HEK293 (cell line): ENCODE measurements around the gene SRP14.
A peak's percentile ranks its signal among the peaks of the same experiment; 100 is the strongest.

Source experiments
- CTCF ChIA-PET: fragments of 350-600 bp; formaldehyde crosslinking; extraction: SDS; loops from one replicate; lab custom pipeline; 2021; ENCODE audit warnings: antibody characterized with exemption; lab: Yijun Ruan, JAX
- POLR2A ChIA-PET: fragments of 300-600 bp; formaldehyde crosslinking; extraction: SDS; loops from one replicate; lab custom pipeline; 2020; ENCODE audit warnings: antibody characterized with exemption, inconsistent platforms; lab: Yijun Ruan, JAX
- H3K27ac ChIP-seq: fragments of 200-500 bp; sonication (Bioruptor generic); 2 replicates; pipeline ENCODE4 v1.5.1; 2014; ENCODE audit warnings: low read depth, low read length, control low read depth, inconsistent platforms; ENCODE audit errors: extremely low read depth
- H3K36me3 ChIP-seq, 2 experiments: fragments of 200-500 bp in 1 of 2; sonication (Bioruptor generic) in 1 of 2; 1 replicate in 1 of 2; 2 replicates in 1 of 2; pipeline ENCODE4 v1.5.1; 2014 to 2017; ENCODE audit warnings: inconsistent platforms in 2 of 2, low read length in 2 of 2; ENCODE audit not compliant: control insufficient read depth in 2 of 2, insufficient read depth in 1 of 2
- H3K4me1 ChIP-seq: fragments of 200-500 bp; sonication (Bioruptor generic); 2 replicates; pipeline ENCODE4 v1.5.1; 2014; ENCODE audit warnings: mild to moderate bottlenecking, low read length, inconsistent platforms; ENCODE audit not compliant: control insufficient read depth, insufficient read depth
- H3K4me3 ChIP-seq: 2 replicates; pipeline ENCODE4 v1.5.1; 2011; ENCODE audit warnings: low read depth, mild to moderate bottlenecking, control low read depth, low read length, moderate library complexity
- H3K9me3 ChIP-seq: fragments of 200-500 bp; sonication (Bioruptor generic); 2 replicates; pipeline ENCODE4 v1.5.1; 2014; ENCODE audit warnings: low read depth, low read length, inconsistent platforms; ENCODE audit not compliant: control insufficient read depth, insufficient read depth
- BCL11A ChIP-seq: fragments of 450-650 bp; formaldehyde crosslinking; IDR thresholded peaks from 2 replicates; pipeline ENCODE4 v1.5.1; 2016; ENCODE audit warnings: low read depth, missing biosample characterization, missing genetic modification characterization
- GLIS1 ChIP-seq: fragments of 450-650 bp; formaldehyde crosslinking; IDR thresholded peaks from 2 replicates; pipeline ENCODE4 v1.5.1; 2016; ENCODE audit warnings: missing biosample characterization, missing genetic modification characterization
- HIC1 ChIP-seq: fragments of 450-650 bp; formaldehyde crosslinking; IDR thresholded peaks from 2 replicates; pipeline ENCODE4 v1.5.1; 2016; ENCODE audit warnings: missing biosample characterization, missing genetic modification characterization
- KLF9 ChIP-seq: fragments of 450-650 bp; formaldehyde crosslinking; IDR thresholded peaks from 2 replicates; pipeline ENCODE4 v1.5.1; 2016; ENCODE audit warnings: missing biosample characterization, missing genetic modification characterization, low read depth
- PRDM1 ChIP-seq: fragments of 450-650 bp; formaldehyde crosslinking; IDR thresholded peaks from 2 replicates; pipeline ENCODE4; 2016; ENCODE audit warnings: missing biosample characterization, missing genetic modification characterization
- SP2 ChIP-seq: fragments of 450-650 bp; formaldehyde crosslinking; IDR thresholded peaks from 2 replicates; pipeline ENCODE4 v1.5.1; 2016; ENCODE audit warnings: missing biosample characterization, missing genetic modification characterization
- WT1 ChIP-seq: fragments of 450-650 bp; formaldehyde crosslinking; IDR thresholded peaks from 2 replicates; pipeline ENCODE4 v1.5.1; 2016; ENCODE audit warnings: missing biosample characterization, missing genetic modification characterization
- ZBTB48 ChIP-seq: fragments of 450-650 bp; formaldehyde crosslinking; IDR thresholded peaks from 2 replicates; pipeline ENCODE4 v1.5.1; 2016; ENCODE audit warnings: missing biosample characterization, missing genetic modification characterization
- ZFHX2 ChIP-seq: fragments of 450-650 bp; formaldehyde crosslinking; conservative IDR thresholded peaks from 2 replicates; pipeline ENCODE4 v1.5.1; 2016; ENCODE audit warnings: missing biosample characterization, missing genetic modification characterization
- ZFP37 ChIP-seq: fragments of 450-650 bp; formaldehyde crosslinking; IDR thresholded peaks from 2 replicates; pipeline ENCODE4 v1.5.1; 2016; ENCODE audit warnings: missing biosample characterization, missing genetic modification characterization
- ZNF140 ChIP-seq: fragments of 450-650 bp; formaldehyde crosslinking; IDR thresholded peaks from 2 replicates; pipeline ENCODE4 v1.5.1; 2016; ENCODE audit warnings: missing biosample characterization, missing genetic modification characterization
- ZNF449 ChIP-seq: fragments of 450-650 bp; formaldehyde crosslinking; IDR thresholded peaks from 2 replicates; pipeline ENCODE4 v1.5.1; 2017; ENCODE audit warnings: missing biosample characterization, mild to moderate bottlenecking, missing genetic modification characterization, moderate library complexity
- ZNF544 ChIP-seq: fragments of 450-650 bp; formaldehyde crosslinking; IDR thresholded peaks from 2 replicates; pipeline ENCODE4 v1.5.0; 2017; ENCODE audit warnings: missing biosample characterization, missing genetic modification characterization
- ZNF600 ChIP-seq: fragments of 450-650 bp; formaldehyde crosslinking; IDR thresholded peaks from 2 replicates; pipeline ENCODE4 v1.5.1; 2016; ENCODE audit warnings: missing biosample characterization, missing genetic modification characterization
- ZNF621 ChIP-seq: fragments of 450-650 bp; formaldehyde crosslinking; IDR thresholded peaks from 2 replicates; pipeline ENCODE4 v1.5.1; 2017; ENCODE audit warnings: missing biosample characterization, missing genetic modification characterization
- ZNF664 ChIP-seq: fragments of 450-650 bp; formaldehyde crosslinking; IDR thresholded peaks from 2 replicates; pipeline ENCODE4 v1.5.1; 2016; ENCODE audit warnings: missing biosample characterization, missing genetic modification characterization
- ZNF692 ChIP-seq: fragments of 450-650 bp; formaldehyde crosslinking; IDR thresholded peaks from 2 replicates; pipeline ENCODE4 v1.5.1; 2016; ENCODE audit warnings: missing biosample characterization, missing genetic modification characterization
- ZNF747 ChIP-seq: fragments of 450-650 bp; formaldehyde crosslinking; IDR thresholded peaks from 2 replicates; pipeline ENCODE4 v1.5.1; 2016; ENCODE audit warnings: missing biosample characterization, missing genetic modification characterization
- ZNF776 ChIP-seq: fragments of 450-650 bp; formaldehyde crosslinking; IDR thresholded peaks from 2 replicates; pipeline ENCODE4 v1.5.0; 2017; ENCODE audit warnings: missing biosample characterization, missing genetic modification characterization, borderline replicate concordance

SRP14 gene

GRCh38 chr15:40050788-40051470 is 11.9 kb upstream of the SRP14 start (continued):
- TF ChIP-seq ZNF600 (peak; percentile 66; the same call in 1 of the 2 replicates), ZNF140 (tag by site-specific recombination) (no peak), GLIS1 (tag by site-specific recombination) (no peak), ZNF449 (tag by site-specific recombination) (no peak), ZNF664 (tag by site-specific recombination) (no peak), WT1 (tag by site-specific recombination) (no peak), ZNF747 (tag by site-specific recombination) (no peak), ZBTB48 (no peak), ZNF544 (no peak), ZFP37 (tag by site-specific recombination) (no peak), ZNF692 (no peak), ZFHX2 (tag by site-specific recombination) (peak; percentile 70), KLF9 (tag by site-specific recombination) (peak; percentile 57), HIC1 (tag by site-specific recombination) (no peak)

GRCh38 chr15:40048926-40049475 is 10.0 kb upstream of the SRP14 start:
- POLR2A ChIA-PET: interaction anchor here (1.2 to 1.5 kb wide), 2 partner anchors 44 to 112 kb away, joined by 3 read pairs; partner anchors contain the start of gene BUB1B
- Histone ChIP-seq H3K4me1 (peaks cover 17% of the 10 kb centered on the region), H3K36me3 (peaks cover 0 to 6% of the 10 kb centered on the region in 2 experiments; a peak in 1 of 3 replicates), H3K9me3 (no peaks in the 10 kb centered on the region), H3K4me3 (no peak overlapping the region), H3K27ac (no peak overlapping the region)
- CTCF ChIA-PET: interaction anchor here (0.9 to 1.6 kb wide), 4 partner anchors 10 to 146 kb away, joined by 3 to 4 read pairs (median 4); partner anchors contain the start of gene BUB1B
- TF ChIP-seq ZNF621 (tag by site-specific recombination) (no peak), SP2 (tag by site-specific recombination) (no peak), PRDM1 (tag by site-specific recombination) (no peak), ZNF776 (tag by site-specific recombination) (no peak), BCL11A (tag by site-specific recombination) (no peak)
